NCI-H2227 (cell line): ENCODE measurements around the gene CRYAB.

Source experiments
- DNase-seq: peaks from one replicate; lab custom pipeline; 2025; ENCODE audit not compliant: unreplicated experiment; lab: John Stamatoyannopoulos, UW

CRYAB gene

GRCh38 chr11:111911563-111912401 lies at the start of gene CRYAB:
Gene CRYAB (minus strand): TSS chr11:111911770. CDS start chr11:111911724, 46 bp downstream.
- no peak for DNase-seq

- DNase-seq = no peak
These were observed 49.3 kb upstream of the CRYAB start for GRCh38 chr11:111960916-111961315.

- DNase-seq = no peak
These were observed 46.3 kb upstream of the CRYAB start for GRCh38 chr11:111957663-111958444.

GRCh38 chr11:111954154-111954553 lies 42.6 kb upstream of the CRYAB start:
- DNase-seq = no peak

GRCh38 chr11:111951565-111951964 lies 40.0 kb upstream of the CRYAB start:
- DNase-seq = no peak

- no peak for DNase-seq
These were observed 38.2 kb upstream of the CRYAB start for GRCh38 chr11:111949519-111950426.

- DNase-seq = no peak
These were observed 35.6 kb upstream of the CRYAB start for GRCh38 chr11:111947143-111947542.

- DNase-seq = no peak
These were observed 34.9 kb upstream of the CRYAB start for GRCh38 chr11:111946499-111946898.

GRCh38 chr11:111945198-111945597 lies 33.6 kb upstream of the CRYAB start:
- DNase-seq = no peak

- DNase-seq = no peak
These were observed 33.1 kb upstream of the CRYAB start for GRCh38 chr11:111944651-111945051.

- no peak for DNase-seq
These were observed 32.6 kb upstream of the CRYAB start for GRCh38 chr11:111944139-111944538.

GRCh38 chr11:111942829-111943228 lies 31.3 kb upstream of the CRYAB start:
- no peak for DNase-seq

- DNase-seq = no peak
These were observed 30.4 kb upstream of the CRYAB start for GRCh38 chr11:111941963-111942362.

- no peak for DNase-seq
These were observed 28.4 kb upstream of the CRYAB start for GRCh38 chr11:111939836-111940604.

GRCh38 chr11:111938687-111939160 lies 27.2 kb upstream of the CRYAB start:
- DNase-seq = peak; percentile 19

- no peak for DNase-seq
These were observed 26.3 kb upstream of the CRYAB start for GRCh38 chr11:111937844-111938243.

- no peak for DNase-seq
These were observed 25.8 kb upstream of the CRYAB start for GRCh38 chr11:111937461-111937769.

- no peak for DNase-seq
These were observed 24.5 kb upstream of the CRYAB start for GRCh38 chr11:111936040-111936540.

- DNase-seq = peak; percentile 7
These were observed 23.9 kb upstream of the CRYAB start for GRCh38 chr11:111935317-111936039.

GRCh38 chr11:111934306-111934705 lies 22.7 kb upstream of the CRYAB start:
- no peak for DNase-seq
